CD4-positive, alpha-beta T cell treated with Interleukin-21 for 1 hour (primary cell): Measurements from ENCODE around the gene VPS45.
A peak's percentile ranks its signal among the peaks of the same experiment; 100 is the strongest.
"Not testable (repeated sequence)": the region's sequence is repeated elsewhere in the genome, so short reads cannot be mapped to it uniquely, and the experiment has no call there.

ENCODE experiments used
- DNase-seq: peaks from one replicate; pipeline ENCODE4 v3.0.0-alpha.2; 2020

Gene VPS45

DNA sequence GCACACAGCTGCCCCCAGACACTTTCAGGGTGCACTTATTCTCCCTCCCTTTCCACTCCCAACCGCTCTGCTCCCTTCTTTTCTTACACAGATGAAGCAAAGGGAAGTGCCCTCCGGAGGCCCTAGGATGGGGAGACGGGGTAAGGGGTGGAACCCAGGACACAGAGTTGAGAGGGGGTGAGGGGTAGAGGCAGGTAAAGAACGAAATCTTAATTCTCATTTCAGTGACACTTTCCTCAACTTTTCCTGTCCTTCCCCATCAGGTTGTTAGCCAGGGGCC, 94.9 kb downstream of the VPS45 start:
- no peak for DNase-seq

DNA sequence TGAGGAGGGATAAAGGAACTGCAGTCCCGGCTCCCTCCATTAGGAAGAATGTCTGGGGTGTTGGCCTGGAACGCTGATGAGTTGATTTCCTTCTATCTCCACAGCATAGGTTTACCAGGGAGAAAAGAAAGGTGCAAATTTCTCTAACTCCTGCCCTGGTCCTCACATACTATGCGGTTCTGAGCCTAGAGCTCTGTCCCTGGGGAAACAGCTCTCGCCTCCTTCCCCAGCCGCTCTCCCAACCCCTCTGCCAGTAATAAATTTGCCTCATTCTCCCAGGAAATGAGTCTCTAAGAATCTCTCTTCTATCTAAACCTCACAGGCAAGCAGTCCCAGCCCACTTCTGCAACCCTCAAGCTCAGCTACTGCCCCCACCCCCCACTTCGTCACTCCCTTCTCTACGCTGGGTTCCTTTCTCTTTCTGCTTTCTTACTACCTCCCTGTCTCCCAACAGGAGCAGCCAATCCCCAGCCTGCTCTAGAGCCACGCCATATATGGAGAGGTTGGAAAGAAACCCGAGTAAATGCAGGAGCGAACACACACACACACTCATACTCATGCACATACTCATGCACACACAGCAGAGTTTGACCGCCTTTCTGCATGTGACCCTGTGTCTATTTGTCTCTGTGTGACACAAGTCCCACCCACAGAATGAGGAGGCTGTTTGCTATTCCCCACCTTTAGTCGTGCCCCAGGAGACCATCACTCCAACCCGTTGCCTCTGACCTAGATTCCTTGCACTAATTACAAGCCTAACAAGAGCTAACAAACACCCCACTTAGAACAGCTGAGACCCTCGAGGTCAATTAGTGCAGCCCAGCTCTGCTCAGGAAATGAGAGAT, 95.5 kb downstream of the VPS45 start:
- no peak for DNase-seq

DNA sequence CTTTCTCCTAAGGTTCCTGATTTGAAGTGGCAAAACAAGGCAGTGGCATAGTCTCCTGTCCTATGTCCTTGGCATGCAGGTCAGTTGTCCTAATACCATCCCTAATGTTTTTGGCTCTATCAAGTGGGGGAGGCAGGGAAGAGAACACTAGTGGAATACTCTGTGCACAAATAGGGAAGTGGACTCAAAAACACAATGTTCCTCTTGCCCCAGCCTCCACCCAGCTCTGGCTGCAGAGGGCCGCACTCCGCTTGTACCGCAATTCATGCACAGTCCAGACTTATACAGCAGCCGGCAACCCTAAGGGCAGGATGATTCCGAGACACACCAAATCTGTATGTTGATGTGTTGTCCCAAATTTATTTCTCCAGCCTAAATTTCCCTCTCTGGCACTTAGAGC, 96.6 kb downstream of the VPS45 start:
- DNase-seq = no peak

DNA sequence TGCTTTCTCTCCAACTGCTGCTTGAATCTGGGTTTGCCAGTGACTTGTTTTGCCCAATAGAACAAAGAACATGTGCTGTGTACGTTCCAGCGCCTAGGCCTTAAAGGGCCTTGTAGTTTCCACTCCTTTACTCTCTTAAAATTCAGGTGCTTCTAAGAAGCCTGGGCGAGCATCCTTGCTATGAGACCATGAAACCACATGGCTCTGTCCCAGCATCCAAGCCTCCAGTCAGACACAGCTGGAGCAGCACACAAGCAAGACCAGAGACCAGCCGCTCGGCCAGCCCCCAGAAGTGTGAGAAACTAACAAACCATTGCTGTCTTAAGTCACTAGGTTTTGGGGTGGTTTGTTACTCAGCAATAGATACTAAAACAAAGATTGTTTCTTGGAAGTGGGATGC, 97.2 kb downstream of the VPS45 start:
- DNase-seq = no peak

DNA sequence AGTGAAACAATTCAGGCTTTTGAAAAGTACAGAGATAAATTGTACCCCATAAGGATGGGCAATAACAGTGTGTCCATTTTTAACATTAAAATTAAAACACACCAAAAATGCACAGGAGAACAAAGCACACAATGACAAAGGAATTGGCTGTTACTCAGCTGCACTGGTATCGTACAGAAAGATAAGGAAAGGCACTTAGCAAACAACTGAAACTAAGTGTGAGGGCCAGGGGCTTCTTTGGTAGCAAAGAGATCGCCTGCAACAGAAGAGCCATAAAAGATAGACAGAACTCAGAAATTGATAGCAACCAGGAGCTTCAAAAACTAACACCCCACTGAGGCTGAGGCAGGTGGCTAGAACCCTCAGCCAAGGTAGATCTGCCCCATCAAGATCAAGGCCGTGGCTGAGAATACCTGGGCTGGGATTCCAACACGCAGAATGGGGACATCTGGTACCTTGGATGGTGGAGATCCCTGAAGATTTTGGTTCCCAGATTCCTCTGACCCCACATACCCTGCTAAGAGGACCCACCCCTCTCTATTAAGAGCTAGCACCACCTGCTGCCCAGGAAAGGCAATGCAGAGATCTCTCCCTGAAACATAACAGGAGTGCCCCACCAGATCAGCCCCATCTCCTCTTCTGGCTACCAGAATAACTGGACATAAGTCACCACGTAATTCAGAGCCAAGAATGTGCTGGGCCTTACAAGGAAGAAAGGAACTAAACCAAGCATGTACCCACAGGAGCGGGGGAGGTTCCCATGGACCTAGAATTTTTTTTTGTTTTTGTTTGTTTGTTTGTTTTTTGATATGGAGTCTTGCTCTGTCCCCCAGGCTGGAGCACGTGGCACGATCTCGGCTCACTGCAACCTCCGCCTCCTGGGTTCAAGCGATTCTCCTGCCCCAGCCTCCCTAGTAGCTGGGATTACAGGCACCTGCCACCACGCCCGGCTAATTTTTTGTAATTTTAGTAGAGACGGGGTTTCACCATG, 98.3 kb downstream of the VPS45 start:
- peak; percentile 63 for DNase-seq

DNA sequence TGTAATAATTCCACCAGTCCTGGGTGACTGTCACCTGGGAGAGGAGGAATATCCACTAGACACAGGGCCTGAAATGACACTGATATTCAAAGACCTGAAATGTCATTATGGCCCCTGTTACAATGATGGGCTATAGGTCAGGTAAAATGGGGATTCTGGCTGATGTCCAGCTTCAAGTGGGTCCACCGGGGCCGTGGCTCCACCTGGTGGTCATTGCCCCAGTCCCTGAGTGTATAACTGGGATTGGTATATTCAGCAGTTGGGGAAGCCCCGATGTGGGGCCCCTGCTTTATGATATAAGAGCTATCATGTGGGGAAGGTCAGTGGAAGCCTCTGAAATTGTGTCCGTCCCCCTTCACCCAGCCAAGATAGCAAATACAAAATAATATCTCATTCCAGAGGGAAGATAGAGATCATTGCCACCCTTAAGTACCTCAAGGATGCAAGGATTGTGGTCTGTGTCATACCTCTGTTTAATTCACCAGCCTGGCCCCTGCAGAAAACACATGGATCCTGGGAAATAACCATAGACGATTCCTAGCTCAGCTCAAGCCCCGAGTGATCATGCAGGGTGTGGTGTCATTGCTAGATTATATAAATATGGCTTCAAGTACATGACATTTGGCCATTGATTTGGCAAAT, 101.5 kb downstream of the VPS45 start:
- peak; percentile 61 for DNase-seq

DNA sequence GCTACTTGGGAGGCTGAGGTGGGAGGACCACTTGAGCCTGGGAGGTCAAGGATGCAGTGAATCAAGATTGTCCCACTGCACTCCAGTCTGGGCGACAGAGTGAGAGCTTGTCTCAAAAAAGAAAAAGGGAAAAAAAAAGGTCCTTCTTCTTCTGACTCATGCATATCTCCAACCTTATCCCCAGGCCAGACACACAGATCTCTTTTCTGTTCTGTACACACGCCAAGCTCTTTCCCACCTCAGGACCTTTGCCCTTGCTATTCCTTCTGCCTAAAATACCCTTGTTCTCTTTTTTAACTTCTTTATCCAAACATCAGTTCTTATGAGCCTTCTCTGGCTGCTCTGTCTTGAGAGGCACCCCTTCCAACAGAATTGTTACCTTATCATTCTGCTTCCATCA, 104.2 kb downstream of the VPS45 start:
- DNase-seq = no peak

DNA sequence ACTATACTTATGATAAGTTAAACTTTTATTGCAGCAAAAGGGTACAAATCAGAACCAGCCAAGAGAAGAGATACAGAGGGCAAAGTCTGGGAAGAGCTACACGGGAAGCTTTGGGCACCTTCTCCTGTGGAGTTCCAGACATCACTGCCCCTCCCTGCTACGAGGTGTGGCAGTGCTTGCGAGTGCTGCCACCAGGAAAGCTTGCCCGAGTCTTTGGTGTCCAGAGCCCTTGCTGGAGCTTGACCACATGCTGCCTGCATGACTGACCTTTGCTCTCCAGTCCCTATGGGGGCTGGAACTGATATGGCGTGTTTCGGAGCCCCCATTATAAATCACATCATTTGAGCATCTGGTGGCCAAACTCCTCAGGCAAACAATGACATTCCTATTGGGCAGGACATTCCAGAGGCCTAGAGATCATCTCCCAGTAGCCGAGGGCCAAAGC, 105.6 kb downstream of the VPS45 start:
- no peak for DNase-seq

DNA sequence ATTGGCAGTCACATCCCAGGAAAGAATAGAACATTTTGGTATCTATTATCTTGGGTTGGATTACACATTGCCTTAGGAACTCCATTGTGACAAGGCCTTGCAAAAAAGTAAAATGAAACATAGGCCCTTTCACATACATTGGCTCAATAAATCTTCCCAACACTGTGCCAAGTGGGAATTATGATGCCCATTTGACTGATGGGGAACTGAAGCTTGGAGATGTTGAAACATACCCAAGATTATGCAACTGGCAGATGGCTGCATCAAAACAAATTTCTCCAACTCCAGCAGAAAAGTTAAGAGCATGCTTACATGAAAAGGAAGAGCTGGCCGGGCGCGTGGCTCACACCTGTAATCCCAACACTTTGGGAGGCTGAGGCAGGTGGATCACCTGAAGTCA, 109.0 kb downstream of the VPS45 start:
- no peak for DNase-seq

DNA sequence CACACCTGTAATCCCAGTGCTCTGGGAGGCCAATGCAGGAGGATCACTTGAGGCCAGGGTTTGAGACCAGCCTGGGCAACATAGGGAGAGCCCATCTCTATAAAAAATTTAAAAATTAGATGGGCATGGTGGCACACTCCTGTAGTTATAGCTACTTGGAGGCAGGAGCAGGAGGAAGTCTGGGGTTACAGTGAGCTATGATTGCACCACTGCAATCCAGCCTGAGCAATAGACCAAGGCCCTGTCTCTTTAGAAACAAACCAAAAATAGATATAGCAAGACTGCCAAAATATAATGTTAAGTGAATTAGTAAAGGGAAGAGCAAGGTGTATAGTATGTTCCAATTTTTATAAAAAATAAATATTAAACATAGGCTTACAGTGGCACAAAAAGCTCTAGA, 111.0 kb downstream of the VPS45 start:
- no peak for DNase-seq

DNA sequence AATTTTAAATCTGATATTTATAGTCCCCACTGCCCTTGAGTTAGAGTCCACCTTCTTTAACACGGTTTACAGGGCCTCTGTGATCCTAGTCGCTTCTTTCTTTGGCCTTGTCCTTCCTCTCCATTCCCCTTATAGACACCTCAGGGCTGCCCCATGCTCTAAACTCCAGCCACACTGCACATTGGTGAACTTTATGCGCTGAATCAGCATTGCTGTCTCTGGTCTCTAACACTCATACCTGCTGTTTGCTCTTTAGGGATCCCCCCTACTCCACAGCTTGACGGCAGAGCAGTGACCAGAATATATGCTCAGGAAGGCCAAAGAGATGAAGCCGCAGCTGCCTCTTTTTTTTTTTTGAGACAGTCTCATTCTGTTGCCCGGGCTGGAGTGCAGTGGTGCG, 112.3 kb downstream of the VPS45 start:
- no peak for DNase-seq

DNA sequence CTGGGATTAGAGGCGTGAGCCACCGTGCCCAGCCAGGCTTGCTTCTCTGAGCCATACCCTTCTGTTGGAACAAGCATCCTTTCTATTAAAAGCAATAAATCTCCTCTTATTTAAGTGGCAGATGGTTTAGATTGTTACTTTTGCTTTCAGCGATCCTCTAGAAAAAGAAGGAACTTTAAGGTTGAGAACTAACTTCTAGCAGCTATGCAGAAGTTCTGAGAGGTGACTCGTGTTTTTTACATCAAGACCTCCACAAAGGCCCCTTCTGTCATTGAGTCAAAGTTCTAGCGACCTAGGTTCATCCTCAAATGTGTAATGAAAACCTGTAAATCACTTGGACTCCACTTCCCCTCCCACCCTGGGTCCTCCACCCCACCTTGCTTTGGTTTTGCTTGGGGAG, 112.9 kb downstream of the VPS45 start:
- no peak for DNase-seq

DNA sequence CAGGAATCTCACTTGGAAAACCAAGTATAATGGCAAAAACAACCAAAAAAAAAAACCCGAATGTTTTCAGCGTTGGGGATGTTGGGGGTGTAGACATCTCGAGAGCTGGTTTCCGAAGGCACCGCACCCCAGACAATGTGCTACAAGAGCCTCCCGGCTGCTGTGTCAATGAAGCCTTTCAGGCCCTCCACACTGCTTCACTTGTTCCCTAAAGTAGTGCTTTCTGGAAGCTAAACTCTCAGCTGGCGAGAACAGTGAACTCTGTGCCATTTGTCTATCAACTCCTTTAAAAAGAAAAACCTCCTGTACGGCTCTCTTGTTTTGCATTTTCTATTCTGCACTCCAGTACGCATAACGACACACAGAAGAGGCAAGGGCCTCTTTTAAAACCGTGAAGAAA, 114.7 kb downstream of the VPS45 start:
- DNase-seq = no peak

DNA sequence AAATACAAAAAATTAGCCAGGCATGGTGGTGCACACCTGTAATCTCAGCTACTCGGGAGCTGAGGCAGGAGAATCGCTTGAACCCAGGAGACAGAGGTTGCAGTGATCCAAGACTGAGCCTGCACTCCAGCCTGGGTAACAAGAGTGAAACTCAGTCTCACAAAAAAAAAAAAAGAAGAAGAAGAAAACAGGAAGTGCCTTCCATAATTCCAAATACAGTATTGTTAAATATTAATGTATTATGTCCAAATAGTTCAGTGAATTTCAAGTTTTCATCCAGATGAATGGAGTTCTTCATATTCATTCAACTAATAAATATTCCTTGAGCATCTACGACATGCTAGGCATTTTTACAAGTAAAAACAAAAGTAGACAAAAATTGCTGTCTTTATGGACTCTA, 115.5 kb downstream of the VPS45 start:
- DNase-seq = no peak

DNA sequence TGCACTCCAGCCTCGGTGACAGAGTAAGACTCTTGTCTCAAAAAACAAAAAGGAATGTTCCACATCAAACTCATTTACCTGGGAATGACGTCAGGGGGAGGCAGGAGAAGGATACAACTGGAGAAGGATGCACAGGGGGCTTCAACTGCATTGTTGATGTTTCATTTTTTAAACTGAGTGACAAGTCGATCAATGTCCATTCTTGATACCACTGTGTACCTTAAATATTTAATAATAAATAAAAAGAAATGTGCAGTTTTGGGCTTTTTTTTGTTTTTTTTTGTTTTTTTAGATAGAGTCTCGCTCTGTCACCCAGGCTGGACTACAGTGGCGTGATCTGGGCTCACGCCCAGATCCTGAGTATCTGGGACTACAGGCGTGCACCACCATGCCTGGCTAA, 117.9 kb downstream of the VPS45 start:
- no peak for DNase-seq

DNA sequence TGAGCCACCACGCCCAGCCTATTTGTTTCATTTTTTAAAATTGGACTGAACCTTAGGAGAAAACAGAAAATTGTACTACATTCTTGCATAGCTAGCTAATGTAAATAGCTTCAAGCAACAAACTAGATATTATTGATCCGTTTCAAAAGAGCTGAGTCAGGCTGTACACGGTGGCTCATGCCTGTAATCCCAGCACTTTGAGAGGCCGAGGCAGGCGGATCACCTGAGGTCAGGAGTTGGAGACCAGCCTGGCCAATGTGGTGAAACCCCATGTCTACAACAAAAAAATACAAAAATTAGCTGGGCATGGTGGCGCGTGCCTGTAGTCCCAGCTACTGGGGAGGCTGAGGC, 118.8 kb downstream of the VPS45 start:
- not testable (repeated sequence) for DNase-seq

DNA sequence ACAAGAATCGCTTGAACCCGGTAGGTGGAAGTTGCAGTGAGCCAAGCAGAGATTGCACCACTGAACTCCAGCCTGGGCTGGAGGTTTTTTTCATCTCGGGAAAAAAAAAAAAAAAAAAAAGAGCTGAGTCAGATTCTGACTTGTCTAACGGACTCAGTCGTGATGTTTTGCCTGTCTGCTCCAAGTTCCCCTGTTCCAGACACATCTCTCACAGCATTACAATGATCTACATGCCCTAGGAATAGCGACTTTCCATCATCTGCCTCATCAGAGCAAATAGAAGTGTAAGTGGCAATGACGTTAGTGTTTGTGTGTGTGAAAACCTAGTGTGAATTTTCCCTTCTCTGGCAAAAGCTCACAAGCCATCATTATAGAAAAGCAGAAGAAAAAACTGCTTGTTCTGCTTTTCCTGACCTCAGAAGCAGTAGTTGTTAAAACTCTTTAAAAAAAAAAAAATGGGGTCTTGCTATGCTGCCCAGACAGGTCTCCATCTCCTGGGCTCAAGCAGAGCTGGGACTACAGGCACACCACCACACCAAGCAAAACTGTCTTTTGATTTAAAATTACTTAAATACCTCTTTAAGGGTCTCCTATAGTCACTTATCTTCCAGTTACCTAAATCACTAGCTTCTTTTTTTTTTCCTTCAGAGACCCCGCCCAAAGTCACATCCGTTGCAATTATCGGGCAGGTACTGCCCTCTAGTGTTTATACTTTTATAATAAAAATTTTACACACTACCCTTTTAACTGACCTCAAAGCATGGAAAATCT, 119.4 kb downstream of the VPS45 start:
- DNase-seq = peak; percentile 62

DNA sequence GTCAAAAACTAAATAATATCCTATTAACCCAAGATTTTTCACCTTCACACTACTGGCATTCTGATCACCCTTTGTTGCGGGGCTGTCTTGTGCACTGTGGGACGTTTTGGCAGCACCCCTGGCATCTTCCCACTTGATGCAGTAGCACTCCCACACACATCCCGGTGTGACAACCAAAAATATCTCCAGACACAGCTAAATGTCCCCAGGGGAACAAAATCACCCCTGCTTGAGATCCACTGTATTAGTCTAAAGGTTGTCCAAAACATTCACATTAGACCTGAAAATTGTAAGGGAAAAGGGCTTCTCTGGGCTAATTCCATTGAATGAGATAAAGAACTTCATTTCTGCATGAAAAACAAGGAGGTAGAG, 120.0 kb downstream of the VPS45 start:
- no peak for DNase-seq

DNA sequence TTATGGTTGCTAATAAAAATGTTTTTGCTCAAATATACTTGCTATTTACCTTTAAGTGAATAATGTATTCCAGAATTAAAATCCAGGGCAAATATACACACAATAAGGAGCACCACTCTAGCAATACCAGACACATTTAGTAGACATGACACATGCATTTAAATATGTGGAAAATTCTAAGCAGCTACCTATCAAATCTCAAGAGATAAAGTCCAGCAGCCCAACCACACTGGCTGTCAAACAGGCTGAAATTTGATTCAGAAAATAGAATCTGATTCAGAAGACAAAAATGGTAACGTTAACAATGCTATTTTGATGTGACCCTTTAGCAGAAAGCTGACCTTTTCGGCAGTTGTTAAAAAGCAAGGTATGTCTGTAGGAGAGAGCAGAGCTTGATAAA, 124.4 kb downstream of the VPS45 start:
- no peak for DNase-seq

DNA sequence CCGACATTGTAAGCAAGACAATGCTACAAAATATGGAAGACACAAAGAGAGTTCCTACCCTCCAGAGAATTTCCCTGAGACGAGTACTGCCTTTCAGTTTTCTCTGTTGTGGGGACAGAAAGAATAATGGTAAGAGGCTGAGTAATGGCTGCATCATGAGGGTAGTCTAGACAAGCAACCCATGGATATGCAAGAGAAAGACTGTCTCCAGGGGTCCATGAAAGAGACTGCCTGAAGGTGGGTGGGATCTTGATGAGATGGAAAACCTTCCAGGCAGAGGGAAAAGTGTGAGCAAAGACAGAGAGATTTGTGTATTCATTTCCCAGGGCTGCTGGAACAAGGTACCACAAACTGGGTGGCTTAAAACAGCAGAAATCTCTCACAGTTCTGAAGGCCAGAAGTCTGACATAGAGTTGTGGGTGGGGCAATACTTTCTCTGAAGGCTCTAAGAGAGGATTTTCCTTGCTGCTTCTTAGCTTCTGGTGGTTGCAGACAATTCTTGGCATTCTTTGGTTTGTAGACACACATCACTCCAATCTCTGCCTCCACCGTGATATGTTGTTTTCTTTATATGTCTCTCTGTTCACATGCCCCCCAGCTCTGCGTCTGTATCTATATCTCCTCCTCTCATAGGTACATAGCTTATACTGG, 126.9 kb downstream of the VPS45 start:
- DNase-seq = no peak
